ENCODE measurements around the gene OR1S1.

Gene OR1S1

DNA sequence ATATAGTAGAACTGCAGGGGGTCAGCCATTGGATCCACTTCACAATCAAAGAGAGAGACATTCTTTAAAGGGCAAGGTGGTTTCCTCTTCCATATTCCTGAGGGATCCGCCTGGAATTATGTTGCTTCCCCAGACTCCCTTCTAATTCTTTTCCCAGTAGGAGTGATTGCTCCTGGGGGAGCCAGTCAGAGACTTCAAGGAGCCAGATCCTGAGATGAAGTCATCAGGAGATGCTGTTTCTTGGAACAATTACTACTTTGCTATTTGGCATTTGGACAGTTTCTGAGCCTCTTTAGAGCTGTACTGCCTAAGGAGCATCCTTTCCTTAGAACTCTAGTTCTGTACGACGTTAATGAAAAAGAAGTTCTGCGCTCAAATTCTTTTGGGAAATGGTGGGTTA is 25.6 kb upstream of the OR1S1 start:
- H4K20me1 ChIP-seq (ENCODE audit: control insufficient read depth, insufficient read depth, low read depth, low read length): no peaks in the 10 kb centered on the region
- H3K27me3 ChIP-seq (ENCODE audit: control insufficient read depth, low read length): no peaks in the 10 kb centered on the region
- H3K4me1 ChIP-seq (ENCODE audit: control insufficient read depth, low read length): no peaks in the 10 kb centered on the region
- no peak overlapping the region for H3K4me2 ChIP-seq (ENCODE audit: low read length)
- no peaks in the 10 kb centered on the region for H3K79me2 ChIP-seq (ENCODE audit: control insufficient read depth, low read length)
- no peaks in the 10 kb centered on the region for H3K36me3 ChIP-seq (ENCODE audit: control insufficient read depth, low read length)
- H3K27ac ChIP-seq (ENCODE audit: low read depth, low read length): no peak overlapping the region
- H3K9me2 ChIP-seq (replicated peaks; ENCODE audit: control insufficient read depth, low read length): no peaks in the 10 kb centered on the region
- H3K4me3 ChIP-seq (ENCODE audit: low read length): no peak overlapping the region
- no peak for TF ChIP-seq EZH2phosphoT487 (IDR thresholded peaks at IDR 0.05; ENCODE audit: borderline replicate concordance, low read length)
- TF ChIP-seq CTCF (IDR thresholded peaks at IDR 0.05; ENCODE audit: low read depth, low read length, poor library complexity, severe bottlenecking): no peak
- H3F3A ChIP-seq (ENCODE audit: control insufficient read depth, insufficient read depth): no peaks in the 10 kb centered on the region
- H3K9me3 ChIP-seq (ENCODE audit: control insufficient read depth, insufficient read depth, low read length): no peaks in the 10 kb centered on the region

- no peak within 1 kb of the TSS for H3K4me2 ChIP-seq (ENCODE audit: low read length)
- no peak within 1 kb of the TSS for H3K27ac ChIP-seq (ENCODE audit: low read depth, low read length)
- no peaks in the 10 kb centered on the region for H3F3A ChIP-seq (ENCODE audit: control insufficient read depth, insufficient read depth)
- H3K27me3 ChIP-seq (ENCODE audit: control insufficient read depth, low read length): no peaks in the 10 kb centered on the region
- no peaks in the 10 kb centered on the region for H3K79me2 ChIP-seq (ENCODE audit: control insufficient read depth, low read length)
- H3K36me3 ChIP-seq (ENCODE audit: control insufficient read depth, low read length): no peaks in the 10 kb centered on the region
- no peaks in the 10 kb centered on the region for H3K9me3 ChIP-seq (ENCODE audit: control insufficient read depth, insufficient read depth, low read length)
- no peaks in the 10 kb centered on the region for H4K20me1 ChIP-seq (ENCODE audit: control insufficient read depth, insufficient read depth, low read depth, low read length)
- no peaks in the 10 kb centered on the region for H3K9me2 ChIP-seq (replicated peaks; ENCODE audit: control insufficient read depth, low read length)
- TF ChIP-seq EZH2phosphoT487 (IDR thresholded peaks at IDR 0.05; ENCODE audit: borderline replicate concordance, low read length) (no peak), CTCF (IDR thresholded peaks at IDR 0.05; ENCODE audit: low read depth, low read length, poor library complexity, severe bottlenecking) (no peak)
- no peaks in the 10 kb centered on the region for H3K4me1 ChIP-seq (ENCODE audit: control insufficient read depth, low read length)
- no peak within 1 kb of the TSS for H3K4me3 ChIP-seq (ENCODE audit: low read length)
Measured at GRCh38 chr11:58188770-58189169, 23.8 kb upstream of the OR1S1 start, which contains the start of gene OR9Q2. Gene OR9Q2, plus strand, starts transcription at chr11:58189070. Its CDS starts 1,421 bp downstream, at chr11:58190491.

- H3K9me2 ChIP-seq (replicated peaks; ENCODE audit: control insufficient read depth, low read length): no peaks in the 10 kb centered on the region
- TF ChIP-seq CTCF (IDR thresholded peaks at IDR 0.05; ENCODE audit: low read depth, low read length, poor library complexity, severe bottlenecking): no peak
- no peak for TF ChIP-seq EZH2phosphoT487 (IDR thresholded peaks at IDR 0.05; ENCODE audit: borderline replicate concordance, low read length)
- H3K27me3 ChIP-seq (ENCODE audit: control insufficient read depth, low read length): no peaks in the 10 kb centered on the region
- H3K4me2 ChIP-seq (ENCODE audit: low read length): no peak overlapping the region
- H3K9me3 ChIP-seq (ENCODE audit: control insufficient read depth, insufficient read depth, low read length): peaks cover 4% of the 10 kb centered on the region; the same call in 1 of the 2 replicates
- no peaks in the 10 kb centered on the region for H3K79me2 ChIP-seq (ENCODE audit: control insufficient read depth, low read length)
- no peak overlapping the region for H3K4me3 ChIP-seq (ENCODE audit: low read length)
- no peaks in the 10 kb centered on the region for H4K20me1 ChIP-seq (ENCODE audit: control insufficient read depth, insufficient read depth, low read depth, low read length)
- H3K36me3 ChIP-seq (ENCODE audit: control insufficient read depth, low read length): no peaks in the 10 kb centered on the region
- no peaks in the 10 kb centered on the region for H3F3A ChIP-seq (ENCODE audit: control insufficient read depth, insufficient read depth)
- H3K27ac ChIP-seq (ENCODE audit: low read depth, low read length): no peak overlapping the region
- no peaks in the 10 kb centered on the region for H3K4me1 ChIP-seq (ENCODE audit: control insufficient read depth, low read length)
Measured at GRCh38 chr11:58192229-58192628, 20.3 kb upstream of the OR1S1 start.

All from DOHH2 (cell line).